GM21360 (cell line): ENCODE results near the gene CLCNKA.
"Not testable (repeated sequence)": the region's sequence is repeated elsewhere in the genome, so short reads cannot be mapped to it uniquely, and the experiment has no call there.

ENCODE experiments used
- ATAC-seq: cut with Tn5 transposase; IDR thresholded peaks from one replicate; pipeline ENCODE4 v1.9.1; 2021; ENCODE audit warnings: mild to moderate bottlenecking, moderate library complexity; ENCODE audit not compliant: unreplicated experiment

The CLCNKA gene

DNA sequence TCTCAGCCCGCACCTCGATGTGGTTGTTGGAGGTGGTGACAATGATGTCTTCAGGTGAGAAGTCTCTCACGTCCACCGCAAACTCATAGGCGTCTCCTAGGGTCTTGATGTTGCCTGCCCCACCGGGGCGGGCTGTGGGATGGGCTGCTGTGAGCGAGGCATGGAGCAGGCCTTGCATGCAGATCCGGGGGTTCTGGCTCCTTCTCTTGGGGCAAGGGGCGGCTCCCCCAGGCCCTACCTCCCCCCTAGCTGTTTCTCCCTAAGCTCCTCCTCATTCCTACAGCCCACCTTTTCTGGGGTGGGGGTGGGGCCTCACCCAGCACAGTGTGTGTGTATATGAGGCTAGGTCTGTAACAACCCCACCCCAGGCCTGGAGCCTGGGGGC lies 4.8 kb upstream of the CLCNKA start:
- no peak for ATAC-seq

DNA sequence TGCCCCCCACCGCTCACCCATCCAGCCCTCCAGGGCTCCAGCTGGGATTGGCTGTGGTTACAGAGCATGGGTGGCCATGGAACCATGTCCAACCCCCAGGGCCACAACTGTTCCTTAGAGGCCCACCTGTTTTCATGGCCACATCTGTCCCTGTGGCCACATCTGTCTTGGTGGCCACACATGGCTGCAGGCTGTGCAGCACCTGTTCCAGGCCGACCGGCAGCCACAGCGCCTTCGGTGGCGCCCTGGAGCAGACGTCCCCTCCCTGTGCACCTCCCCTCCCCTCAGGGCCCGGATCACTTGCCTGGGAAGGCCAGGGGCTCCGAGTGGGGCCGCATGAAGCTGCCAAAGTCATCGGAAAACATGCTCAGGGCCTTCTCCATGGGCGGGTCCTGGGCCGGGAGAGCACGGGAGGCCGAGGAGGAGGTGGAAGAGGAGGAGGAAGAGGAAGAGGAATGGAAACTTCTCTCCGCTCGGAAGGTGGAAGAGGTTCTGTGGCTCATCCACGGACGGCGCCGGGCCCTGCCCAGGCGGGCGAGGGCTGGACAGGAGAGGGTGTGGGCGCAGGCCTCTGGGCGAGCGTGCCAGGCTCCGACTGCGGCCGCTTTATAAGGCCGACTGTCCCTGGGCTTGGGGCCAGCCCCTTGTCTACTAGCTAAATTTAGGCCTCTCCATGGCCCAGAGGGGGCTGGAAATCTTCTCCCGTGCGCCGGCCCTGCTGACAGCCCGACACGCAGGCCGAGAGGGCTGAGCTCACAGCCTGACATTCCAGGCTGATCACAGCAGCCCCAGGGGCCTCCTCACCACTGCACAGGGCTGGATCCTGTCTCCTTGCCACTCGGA lies 4.2 kb upstream of the CLCNKA start, which contains the start of gene HSPB7:
Gene HSPB7 (minus strand): TSS at position 583 of the 843 bp plus-strand sequence. CDS start 80 bp downstream, at position 503.
- no peak for ATAC-seq

DNA sequence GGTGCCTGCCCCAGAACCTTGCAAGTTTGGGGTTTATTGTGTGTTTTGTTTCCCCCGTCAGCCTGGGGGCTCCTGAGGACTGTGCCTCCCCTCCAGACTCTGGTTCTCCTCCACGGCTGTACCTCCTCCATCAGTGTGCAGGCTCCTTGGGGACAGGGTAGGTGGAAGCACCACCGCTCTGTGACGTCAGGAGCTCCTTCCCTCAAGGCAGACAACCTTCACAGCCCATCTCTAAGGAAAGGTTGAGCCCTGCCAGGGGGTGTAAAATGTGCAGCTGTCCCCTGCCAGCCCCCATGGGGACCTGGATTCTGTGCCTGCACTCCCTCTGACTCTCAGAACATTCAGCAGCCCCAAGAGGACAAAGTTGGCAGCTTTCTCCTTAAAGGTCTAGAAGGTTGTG lies 3.5 kb upstream of the CLCNKA start:
- no peak for ATAC-seq

DNA sequence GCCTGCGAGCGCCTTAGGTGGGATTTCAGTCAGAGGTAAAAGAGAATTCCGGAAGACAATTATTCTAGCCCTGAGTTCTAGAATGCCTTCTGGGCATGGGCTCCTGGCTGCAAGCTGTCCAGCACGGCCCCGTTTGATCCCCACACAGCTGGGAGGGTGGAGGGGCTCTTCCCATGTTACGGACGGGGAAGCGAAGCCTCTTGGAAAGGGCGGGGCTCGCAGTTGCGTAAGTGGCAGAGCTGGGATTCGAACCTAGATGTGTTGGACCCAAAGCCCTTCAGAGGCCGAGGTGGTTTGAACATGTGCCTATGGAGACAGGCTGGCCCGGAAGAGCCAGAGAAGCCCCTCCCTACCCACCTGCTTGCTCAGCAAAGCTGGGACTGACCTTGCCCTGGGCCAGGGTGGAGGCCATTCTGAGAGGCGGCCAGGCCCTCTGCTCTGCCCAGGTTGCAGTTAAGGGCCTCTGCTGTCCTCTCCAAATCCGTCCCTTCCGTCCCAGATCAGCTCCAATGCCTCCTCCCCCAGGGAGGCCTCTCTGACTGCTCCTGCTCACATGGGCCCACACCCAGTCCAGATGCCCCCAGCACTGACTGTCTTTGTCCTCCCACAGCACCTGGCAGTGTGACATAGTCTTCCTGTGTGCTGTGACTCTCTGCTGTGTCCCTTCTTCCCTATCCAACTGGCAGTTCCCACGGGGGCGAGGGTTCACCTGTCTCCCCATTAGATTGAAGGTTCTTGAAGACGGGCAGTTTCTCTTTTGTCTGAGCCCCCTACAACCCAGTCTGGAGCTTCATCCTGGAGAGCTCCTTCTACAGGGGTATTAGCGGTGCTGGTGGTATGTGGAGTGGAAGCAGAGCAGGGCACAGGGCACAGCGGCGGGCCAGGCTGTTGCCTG lies 2.8 kb upstream of the CLCNKA start:
- ATAC-seq = no peak

DNA sequence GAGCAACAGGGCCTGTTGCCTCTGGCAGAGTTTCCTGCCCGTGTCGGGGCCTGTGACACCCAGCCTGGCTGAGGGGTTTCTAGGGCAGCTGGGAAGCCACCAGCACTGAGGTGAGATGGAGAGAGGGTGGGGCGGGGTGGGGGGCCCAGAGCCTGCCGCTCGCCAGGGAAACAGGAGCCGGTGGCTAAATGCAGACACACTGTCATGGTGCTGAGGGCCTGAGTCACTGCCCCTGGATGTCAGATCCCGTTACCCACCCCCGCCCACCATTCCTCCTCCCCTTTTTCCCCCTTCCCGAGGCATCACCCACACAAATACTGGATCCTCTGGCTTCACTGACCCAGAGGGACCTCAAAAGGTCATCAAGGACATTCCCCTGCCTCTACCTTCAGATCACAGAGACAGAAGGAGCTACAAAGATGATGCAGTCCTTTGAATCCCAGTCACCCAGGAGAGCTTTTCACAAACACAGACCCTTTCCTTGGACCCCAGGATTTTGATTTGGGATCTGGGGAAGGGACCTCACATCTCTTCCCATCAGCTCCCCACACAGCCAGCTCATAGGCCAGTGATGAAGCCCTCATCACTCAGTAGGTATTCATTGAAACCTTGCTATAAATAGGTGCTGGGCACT lies 2.1 kb upstream of the CLCNKA start:
- no peak for ATAC-seq

GRCh38 chr1:16020325-16020724 lies 1.5 kb upstream of the CLCNKA start:
- no peak for ATAC-seq

DNA sequence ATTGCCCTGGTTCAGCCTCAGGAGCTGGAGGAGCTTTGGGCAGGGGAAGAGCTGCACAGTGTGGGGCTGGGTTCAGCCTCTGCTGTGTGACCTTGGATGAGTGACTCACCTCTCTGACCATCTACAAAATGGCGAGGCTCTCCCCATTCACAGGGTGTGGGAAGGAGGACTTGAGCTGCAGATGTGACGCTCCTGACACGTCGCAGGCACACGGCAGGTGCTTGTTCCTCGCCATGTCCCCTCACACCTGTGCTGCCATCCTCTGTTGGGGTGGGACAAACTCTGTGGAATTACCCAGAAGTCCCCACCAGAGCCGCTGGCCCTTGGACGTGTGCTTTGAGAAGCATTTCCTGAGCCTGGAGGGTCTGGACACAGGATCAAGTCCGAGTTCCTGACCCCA lies 958 bp upstream of the CLCNKA start:
- ATAC-seq = not testable (repeated sequence)

DNA sequence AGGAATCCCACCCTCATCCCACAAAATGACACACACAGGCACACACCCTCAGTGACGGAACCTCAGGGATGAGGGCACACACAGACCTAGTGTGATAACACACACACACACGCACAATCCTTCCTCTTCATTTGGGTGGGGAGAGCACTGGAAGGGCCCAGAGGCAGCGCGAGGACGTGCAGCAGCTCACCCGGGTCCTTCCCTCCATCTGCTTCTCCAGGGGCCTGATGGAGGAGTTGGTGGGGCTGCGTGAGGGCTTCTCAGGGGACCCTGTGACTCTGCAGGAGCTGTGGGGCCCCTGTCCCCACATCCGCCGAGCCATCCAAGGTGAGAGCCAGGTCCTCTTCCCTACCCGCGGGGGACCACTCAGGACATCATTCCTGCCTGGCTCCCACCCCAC lies 557 bp downstream of the CLCNKA start:
- ATAC-seq = no peak

DNA sequence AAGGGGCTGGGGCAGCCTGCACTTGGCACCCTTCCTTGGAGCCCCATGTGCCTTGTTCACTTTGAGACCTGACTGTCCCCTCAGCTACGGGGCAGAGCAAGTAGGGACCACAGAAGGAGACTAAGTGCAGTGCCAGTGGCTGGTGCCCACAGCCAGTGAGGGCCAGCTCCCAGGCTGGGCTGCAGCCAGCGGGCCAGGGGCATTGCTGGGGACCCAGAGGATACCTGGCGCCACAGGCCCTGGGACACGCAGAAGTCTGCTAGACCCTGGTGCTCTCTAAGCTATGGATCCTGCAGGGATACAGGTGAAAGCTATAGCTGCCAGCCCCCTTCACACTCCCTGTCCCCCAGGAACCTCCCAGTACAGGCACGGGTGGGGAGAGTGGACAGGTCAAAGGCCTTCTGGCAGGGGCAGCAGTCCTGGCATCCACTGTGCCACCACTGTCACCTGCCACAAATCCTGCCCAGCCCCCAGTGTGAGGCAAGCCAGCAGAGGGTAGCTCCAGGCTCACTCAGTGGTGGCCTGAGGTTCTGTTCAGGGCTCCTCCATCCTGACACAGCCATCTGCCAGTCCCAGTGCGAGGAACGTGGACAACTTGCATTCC lies 1.3 kb downstream of the CLCNKA start:
- no peak for ATAC-seq

- ATAC-seq = not testable (repeated sequence)
Observed at GRCh38 chr1:16026302-16026701, 4.5 kb downstream of the CLCNKA start.

- ATAC-seq = no peak
Observed at GRCh38 chr1:16026723-16027484, 5.1 kb downstream of the CLCNKA start.

- ATAC-seq = no peak
Observed at GRCh38 chr1:16028237-16029002, 6.6 kb downstream of the CLCNKA start.

GRCh38 chr1:16029003-16029268 lies 7.1 kb downstream of the CLCNKA start:
- ATAC-seq = not testable (repeated sequence)

GRCh38 chr1:16029288-16029687 lies 7.5 kb downstream of the CLCNKA start:
- ATAC-seq = no peak

- ATAC-seq = no peak
Observed at GRCh38 chr1:16031551-16031950, 9.7 kb downstream of the CLCNKA start.

DNA sequence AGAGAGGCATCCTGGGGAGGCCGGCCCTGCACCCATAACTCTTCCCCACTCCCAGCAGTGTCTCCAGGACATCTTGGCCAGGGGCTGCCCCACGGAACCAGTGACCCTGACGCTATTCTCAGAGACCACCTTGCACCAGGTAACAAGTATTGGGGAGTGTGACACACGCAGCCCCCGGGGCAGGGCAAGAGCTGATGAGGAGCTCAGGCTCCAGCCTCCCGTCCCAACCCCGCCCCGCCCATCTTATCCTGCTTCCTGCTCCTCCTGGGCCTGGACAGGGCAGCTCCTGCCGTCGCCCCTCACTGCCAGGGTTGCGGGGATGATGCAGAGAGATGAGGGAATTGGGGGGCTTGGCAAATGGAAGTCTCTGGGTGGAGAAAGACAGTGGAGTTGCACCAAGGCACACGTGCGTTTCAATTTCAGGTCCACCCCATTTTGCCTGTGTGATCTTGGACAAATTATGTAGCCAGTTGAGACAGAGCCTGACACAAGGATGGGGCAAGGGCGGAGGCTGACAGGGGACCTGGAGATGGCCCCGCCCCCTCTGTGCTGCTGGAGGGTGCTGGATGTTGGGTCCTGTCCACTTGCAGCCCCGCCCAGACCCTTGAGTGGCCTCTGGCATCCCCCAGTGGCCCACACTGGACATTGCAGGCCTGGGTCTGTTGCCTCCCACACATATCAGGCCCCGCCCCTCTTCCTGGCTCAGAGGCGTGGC lies 10.7 kb downstream of the CLCNKA start:
- no peak for ATAC-seq

DNA sequence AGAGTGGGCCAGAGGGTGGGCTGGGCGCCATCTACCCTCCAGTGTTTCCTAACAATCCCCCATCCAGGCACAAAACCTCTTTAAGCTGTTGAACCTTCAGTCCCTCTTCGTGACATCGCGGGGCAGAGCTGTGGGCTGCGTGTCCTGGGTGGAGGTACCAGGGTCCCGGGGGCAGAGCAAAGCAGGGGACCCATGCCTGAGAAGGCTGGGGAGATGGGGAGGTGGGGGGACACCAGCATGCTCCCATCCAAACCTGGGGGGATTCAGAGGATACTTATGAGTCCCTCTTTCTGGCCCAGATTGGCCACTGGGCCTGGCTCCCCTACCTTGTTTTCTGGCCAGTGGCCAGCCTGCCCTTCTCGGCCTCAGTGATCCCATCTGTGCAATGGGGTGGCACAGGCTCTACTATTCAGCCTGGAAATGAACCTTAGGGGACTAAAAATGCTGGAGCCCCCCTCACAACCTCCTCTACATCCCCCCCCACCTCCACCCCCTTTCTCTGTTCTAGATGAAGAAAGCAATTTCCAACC lies 11.3 kb downstream of the CLCNKA start:
- not testable (repeated sequence) for ATAC-seq

- ATAC-seq = not testable (repeated sequence)
Observed at GRCh38 chr1:16036461-16036860, 14.6 kb downstream of the CLCNKA start.

GRCh38 chr1:16038620-16038912 lies 16.7 kb downstream of the CLCNKA start:
- ATAC-seq = no peak
